HepG2 (cell line): ENCODE measurements around the gene RALB.

Experiments used
- CTCF ChIP-seq: sonication (generic); formaldehyde crosslinking; IDR thresholded peaks from 2 replicates; pipeline ENCODE4 v1.5.0; 2020; ENCODE audit warnings: mild to moderate bottlenecking, missing genetic modification reagents, moderate library complexity
- FOXA3 ChIP-seq: IDR thresholded peaks from 2 replicates; pipeline ENCODE4 v1.6.1; 2016; ENCODE audit warnings: missing genetic modification reagents, missing compliant biosample characterization
- JUND ChIP-seq: sonication (generic); formaldehyde crosslinking; IDR thresholded peaks from 2 replicates; pipeline ENCODE4 v1.8.0; 2022; ENCODE audit warnings: mild to moderate bottlenecking, missing genetic modification reagents
- KLF16 ChIP-seq, 2 experiments: sonication (generic) in 1 of 2; formaldehyde crosslinking in 1 of 2; IDR thresholded peaks; 2 replicates each; pipeline versions ENCODE4 v1.6.1 to v1.8.0; 2016 to 2023; ENCODE audit warnings: missing genetic modification reagents in 2 of 2, missing compliant biosample characterization in 1 of 2
- ZBTB46 ChIP-seq: sonication (generic); formaldehyde crosslinking; IDR thresholded peaks from 2 replicates; pipeline ENCODE4 v1.4.0; 2020; ENCODE audit warnings: mild to moderate bottlenecking, missing genetic modification reagents, borderline replicate concordance

- TF ChIP-seq JUND (CRISPR knock-in tag) (no peak), ZBTB46 (CRISPR knock-in tag) (no peak), CTCF (no peak), FOXA3 (no peak), KLF16 (CRISPR knock-in tag; IDR thresholded peaks at IDR 0.05) (no peak)
Measured at GRCh38 chr2:120277505-120278205, 25.0 kb downstream of the RALB start.
